ENCODE measurements around the gene UQCR10. TPM values are rescaled to one million over a fixed set of nuclear protein-coding genes. Genes with fewer than 3 reads are reported as not detected.

Gene UQCR10
- total RNA-seq, 1 experiment from 2014 or later: 147 TPM

GRCh38 chr22:29741926-29742325 lies 25.2 kb upstream of the UQCR10 start:
- H3K36me3 Mint-ChIP-seq (ENCODE audit: insufficient read depth, unreplicated experiment): no peaks in the 10 kb centered on the region
- no peaks in the 10 kb centered on the region for H3K9me3 Mint-ChIP-seq (ENCODE audit: unreplicated experiment)
- H3K4me3 Mint-ChIP-seq (ENCODE audit: unreplicated experiment): no peak overlapping the region
- ChIA-PET CTCF (interaction anchor here (0.6 kb wide), 1 partner anchor 799 kb away, joined by 3 read pairs; no protein-coding TSS in a partner anchor), POLR2A (no interaction called here)
- H3K4me1 ChIP-seq: no peaks in the 10 kb centered on the region
- no TSS peak for BruUV-seq (replicated peaks)
- intact Hi-C loops (cut with micrococcal nuclease; ENCODE audit: unreplicated experiment): no loop called here
- H3K27ac Mint-ChIP-seq (ENCODE audit: unreplicated experiment): no peak overlapping the region
- no peak for DNase-seq
- no peaks in the 10 kb centered on the region for H3K9me3 ChIP-seq
- H3K4me1 Mint-ChIP-seq (ENCODE audit: low read depth, unreplicated experiment): no peaks in the 10 kb centered on the region
- no peak for TF ChIP-seq CTCF (IDR thresholded peaks at IDR 0.05; ENCODE audit: insufficient read depth in 1 of 2, low read depth in 1 of 2, low read length in 1 of 2, severe bottlenecking in 1 of 2, unreplicated experiment in 1 of 2)
- H3K4me3 ChIP-seq (ENCODE audit: low read depth, low read length): no peak overlapping the region
- H3K27me3 ChIP-seq (replicated peaks; ENCODE audit: control insufficient read depth, insufficient read depth, low read length): no peaks in the 10 kb centered on the region
- no peaks in the 10 kb centered on the region for H3K36me3 ChIP-seq (ENCODE audit: control insufficient read depth, insufficient read depth, low read length)
- H3K27me3 Mint-ChIP-seq (ENCODE audit: insufficient read depth, unreplicated experiment): no peaks in the 10 kb centered on the region

GRCh38 chr22:29742326-29742725 lies 24.8 kb upstream of the UQCR10 start:
- Histone ChIP-seq H3K4me3 (ENCODE audit: low read depth, low read length) (no peak overlapping the region), H3K4me1 (peaks cover 2% of the 10 kb centered on the region; the same call in 1 of the 2 replicates), H3K9me3 (no peaks in the 10 kb centered on the region), H3K27me3 (replicated peaks; ENCODE audit: control insufficient read depth, insufficient read depth, low read length) (no peaks in the 10 kb centered on the region), H3K36me3 (ENCODE audit: control insufficient read depth, insufficient read depth, low read length) (no peaks in the 10 kb centered on the region)
- no peaks in the 10 kb centered on the region for H3K9me3 Mint-ChIP-seq (ENCODE audit: unreplicated experiment)
- no peaks in the 10 kb centered on the region for H3K4me1 Mint-ChIP-seq (ENCODE audit: low read depth, unreplicated experiment)
- no TSS peak for BruUV-seq (replicated peaks)
- DNase-seq: no peak
- CTCF ChIA-PET: no interaction called here
- H3K4me3 Mint-ChIP-seq (ENCODE audit: unreplicated experiment): no peak overlapping the region
- no peaks in the 10 kb centered on the region for H3K27me3 Mint-ChIP-seq (ENCODE audit: insufficient read depth, unreplicated experiment)
- intact Hi-C loops (cut with micrococcal nuclease; ENCODE audit: unreplicated experiment): no loop called here
- no peak for TF ChIP-seq CTCF (IDR thresholded peaks at IDR 0.05; ENCODE audit: insufficient read depth in 1 of 2, low read depth in 1 of 2, low read length in 1 of 2, severe bottlenecking in 1 of 2, unreplicated experiment in 1 of 2)
- POLR2A ChIA-PET: no interaction called here
- no peaks in the 10 kb centered on the region for H3K36me3 Mint-ChIP-seq (ENCODE audit: insufficient read depth, unreplicated experiment)
- no peak overlapping the region for H3K27ac Mint-ChIP-seq (ENCODE audit: unreplicated experiment)

GRCh38 chr22:29744902-29745301 lies 22.3 kb upstream of the UQCR10 start:
- ChIA-PET POLR2A (no interaction called here), CTCF (no interaction called here)
- no peak overlapping the region for H3K27ac Mint-ChIP-seq (ENCODE audit: unreplicated experiment)
- peaks cover 13% of the 10 kb centered on the region for H3K4me1 Mint-ChIP-seq (ENCODE audit: low read depth, unreplicated experiment)
- Histone ChIP-seq H3K9me3 (no peaks in the 10 kb centered on the region), H3K4me3 (ENCODE audit: low read depth, low read length) (no peak overlapping the region), H3K27me3 (replicated peaks; ENCODE audit: control insufficient read depth, insufficient read depth, low read length) (no peaks in the 10 kb centered on the region), H3K4me1 (peaks cover 16% of the 10 kb centered on the region; the same call in 1 of the 2 replicates), H3K36me3 (ENCODE audit: control insufficient read depth, insufficient read depth, low read length) (no peaks in the 10 kb centered on the region)
- no peak overlapping the region for H3K4me3 Mint-ChIP-seq (ENCODE audit: unreplicated experiment)
- intact Hi-C loops (cut with micrococcal nuclease; ENCODE audit: unreplicated experiment): no loop called here
- DNase-seq: no peak
- no peaks in the 10 kb centered on the region for H3K36me3 Mint-ChIP-seq (ENCODE audit: insufficient read depth, unreplicated experiment)
- no TSS peak for BruUV-seq (replicated peaks)
- no peaks in the 10 kb centered on the region for H3K27me3 Mint-ChIP-seq (ENCODE audit: insufficient read depth, unreplicated experiment)
- no peak for TF ChIP-seq CTCF (IDR thresholded peaks at IDR 0.05; ENCODE audit: insufficient read depth in 1 of 2, low read depth in 1 of 2, low read length in 1 of 2, severe bottlenecking in 1 of 2, unreplicated experiment in 1 of 2)
- no peaks in the 10 kb centered on the region for H3K9me3 Mint-ChIP-seq (ENCODE audit: unreplicated experiment)
